Left renal cortex interstitium (tissue), 4 donors: ENCODE data around the gene TSPAN18. TPM values are rescaled to one million over a fixed set of nuclear protein-coding genes. Genes with fewer than 3 reads are reported as not detected.

Experiments
- DNase-seq, 4 donors: peaks; one replicate each; pipeline ENCODE4 v3.0.0-alpha.2; 2013; ENCODE audit warnings: low read depth in 4 of 4, low spot score in 2 of 4, missing footprints in 1 of 4
- polyA plus RNA-seq, 4 donors: library from polyadenylated mRNA; unstranded; fragments of 120-200 nt; gene quantifications; one replicate each; pipeline ENCODE4 v1.2.1, GENCODE V29; 2013; ENCODE audit not compliant: insufficient read length in 4 of 4

Gene TSPAN18
- polyA plus RNA-seq, 4 donors: 49.5 to 59.0 (median 55.6) TPM

DNA sequence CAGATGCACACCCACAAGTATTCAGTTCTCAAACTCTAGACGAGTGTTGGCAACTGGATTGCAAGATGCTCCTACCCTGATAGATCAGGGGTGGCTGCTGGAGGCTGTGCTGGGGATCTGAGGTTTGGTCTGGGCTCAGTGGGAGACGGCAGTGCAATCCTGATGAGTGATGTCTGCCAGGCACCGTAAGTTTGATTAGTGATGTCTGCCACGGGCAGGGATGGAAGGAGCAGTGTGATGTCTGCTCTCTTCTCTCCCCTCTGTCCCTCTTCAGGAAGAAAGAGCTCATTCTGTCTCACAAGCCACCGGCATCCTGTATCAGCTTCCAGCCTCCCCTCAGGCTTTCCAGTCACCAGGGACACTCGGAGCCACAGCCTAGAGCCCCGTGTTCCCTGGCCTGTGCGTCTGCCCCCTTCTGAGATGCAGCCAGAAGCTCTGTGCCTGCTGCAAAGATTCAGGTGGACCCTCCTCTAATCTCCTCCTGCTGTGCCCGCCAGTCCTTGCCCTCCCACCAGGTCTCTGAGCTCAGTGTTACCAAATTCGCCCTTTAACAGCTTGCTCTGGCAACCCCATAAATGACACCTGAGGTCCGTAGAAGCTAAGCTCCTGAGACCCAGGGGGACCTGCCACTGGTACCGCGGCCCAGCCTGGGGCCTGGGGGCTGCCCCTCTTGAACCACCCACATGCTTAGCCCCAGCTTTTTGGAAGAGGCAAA is 204.0 kb downstream of the TSPAN18 start:
- DNase-seq: no peak

DNA sequence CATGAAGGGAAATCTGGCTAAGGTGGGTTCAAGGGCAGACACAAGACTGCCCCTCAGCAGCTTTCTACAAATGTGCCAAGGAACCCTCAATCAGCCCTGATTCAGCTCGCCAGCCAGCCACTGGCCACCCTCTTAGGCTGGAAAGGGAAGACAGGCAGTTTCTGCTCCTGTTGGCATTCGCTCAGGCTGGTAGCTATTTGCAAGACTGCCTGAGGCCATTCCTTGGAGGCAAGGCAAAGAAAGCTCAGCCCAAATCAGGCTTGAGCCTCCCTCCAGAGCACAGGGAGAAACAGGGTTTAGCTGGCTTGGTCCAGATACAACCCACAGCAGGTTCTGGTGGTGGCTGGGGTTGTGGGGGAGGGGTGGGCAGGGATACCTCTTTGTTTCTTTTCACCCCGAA is 204.7 kb downstream of the TSPAN18 start:
- no peak for DNase-seq

DNA sequence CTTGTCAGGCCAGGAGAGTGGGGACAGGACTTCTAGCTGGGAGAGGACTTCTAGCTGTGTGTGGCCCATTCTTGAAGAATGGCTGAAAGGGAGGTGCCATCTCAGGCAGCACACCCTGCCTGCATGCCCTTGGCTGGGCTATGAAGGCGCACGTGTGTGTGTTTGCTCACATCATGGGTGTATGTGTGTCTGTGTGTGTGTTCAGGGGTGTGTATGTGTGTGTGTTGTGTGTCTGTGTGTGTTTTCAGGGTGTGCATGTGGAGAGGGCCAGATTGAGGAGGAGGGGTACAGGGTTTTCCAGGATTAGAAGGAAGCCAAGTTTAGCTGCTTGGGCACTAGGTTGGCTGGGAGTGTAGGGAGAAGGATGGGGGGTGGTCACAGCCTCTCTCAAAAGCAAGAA is 207.3 kb downstream of the TSPAN18 start:
- DNase-seq: no peak

GRCh38 chr11:44934735-44935250 is 208.0 kb downstream of the TSPAN18 start:
- no peak for DNase-seq

- DNase-seq: peak in 2 of 4 donors; percentile 71 to 76
These were observed 209.8 kb downstream of the TSPAN18 start for GRCh38 chr11:44936525-44936924.

- no peak for DNase-seq
These were observed 210.3 kb downstream of the TSPAN18 start for GRCh38 chr11:44936951-44937543.

- DNase-seq: no peak
These were observed 211.4 kb downstream of the TSPAN18 start for GRCh38 chr11:44938066-44938691.

DNA sequence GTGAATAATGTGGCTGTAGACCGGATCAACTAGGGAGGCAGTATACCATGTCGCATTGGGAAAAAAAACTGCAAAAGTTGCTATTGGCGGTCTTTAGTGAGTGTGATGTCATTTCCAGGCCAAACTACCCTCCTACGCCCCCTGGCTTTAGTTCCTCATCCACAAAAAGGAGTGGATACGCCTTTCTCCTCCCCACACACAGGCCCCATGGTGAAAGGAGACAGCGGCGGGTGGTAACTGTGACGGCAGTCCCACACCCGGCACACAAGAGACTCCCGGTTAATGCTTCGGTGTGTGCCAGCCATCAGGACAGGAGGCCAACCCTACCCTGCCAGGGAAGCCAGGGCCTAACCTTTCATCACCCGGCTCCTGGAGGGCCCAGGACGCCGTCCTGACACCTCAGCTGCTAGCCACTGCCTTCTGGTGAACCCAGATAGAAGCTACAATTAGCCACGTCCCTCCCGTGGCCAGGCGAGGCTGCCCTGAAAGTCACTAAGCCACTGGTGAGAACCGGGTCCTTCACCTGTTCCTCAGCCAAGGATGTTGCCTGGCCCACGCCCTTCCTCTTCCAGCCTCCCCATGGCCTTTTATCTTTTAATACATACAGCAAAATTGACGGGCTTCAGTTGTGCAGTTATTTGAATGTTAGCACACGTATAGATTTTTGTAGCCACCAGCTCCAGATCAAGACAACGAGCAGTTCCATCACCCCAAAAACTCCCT is 213.1 kb downstream of the TSPAN18 start:
- no peak for DNase-seq

- no peak for DNase-seq
These were observed 213.6 kb downstream of the TSPAN18 start for GRCh38 chr11:44940404-44940803.

DNA sequence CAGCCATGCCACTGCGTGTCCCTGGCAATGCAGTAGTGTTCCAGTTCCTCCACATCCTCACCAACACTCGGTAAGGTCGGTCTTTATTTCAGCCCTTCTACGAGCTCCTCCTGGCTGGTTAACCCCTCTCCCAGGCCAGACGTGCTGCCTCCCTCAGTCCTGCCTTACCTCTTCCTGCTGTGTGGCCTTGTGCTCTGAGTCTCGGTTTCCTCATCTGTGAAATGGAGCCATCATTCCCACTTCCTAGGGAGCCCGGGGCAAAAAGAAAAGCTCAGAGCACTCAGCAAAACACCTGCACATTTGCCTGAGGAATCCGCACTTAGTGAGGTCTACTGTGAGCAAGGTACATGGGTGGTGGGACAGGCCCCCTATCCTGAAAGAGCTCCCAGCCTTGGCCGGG is 214.1 kb downstream of the TSPAN18 start:
- DNase-seq: no peak

DNA sequence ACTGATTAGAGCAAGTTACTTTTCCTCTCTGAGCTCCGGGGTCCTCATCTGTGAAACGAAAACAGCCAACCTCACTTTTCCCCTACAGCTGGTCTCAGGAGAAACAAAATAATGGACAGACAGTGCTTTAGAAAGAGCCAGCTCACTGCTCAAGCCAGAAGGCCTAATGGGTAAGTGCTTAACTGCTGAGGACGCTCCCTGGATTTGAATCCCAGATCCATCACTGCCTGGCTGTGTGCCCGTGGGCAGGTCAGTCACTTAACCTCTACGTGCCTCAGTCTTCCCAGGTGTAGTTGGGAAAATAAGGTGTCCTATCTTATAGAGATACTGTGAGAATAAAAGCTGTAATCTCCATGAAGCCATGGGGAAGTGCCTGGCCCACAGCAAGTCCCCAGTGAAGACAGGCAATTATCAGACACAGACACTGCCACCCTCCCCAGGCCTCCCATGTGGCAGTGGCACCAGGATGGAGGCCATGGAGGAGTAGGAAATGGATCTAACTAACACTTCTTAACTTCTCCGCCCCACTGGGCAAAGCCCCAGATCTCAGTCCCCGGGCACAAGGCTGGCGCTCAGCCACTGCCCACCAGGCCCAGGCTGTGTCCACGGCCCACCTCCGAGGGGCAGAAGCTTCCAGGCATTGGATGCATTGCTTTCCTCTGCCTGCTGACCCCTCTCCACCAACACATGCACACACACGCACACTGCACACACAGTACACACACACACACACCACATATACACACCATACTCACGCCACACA is 214.7 kb downstream of the TSPAN18 start:
- DNase-seq: no peak

DNA sequence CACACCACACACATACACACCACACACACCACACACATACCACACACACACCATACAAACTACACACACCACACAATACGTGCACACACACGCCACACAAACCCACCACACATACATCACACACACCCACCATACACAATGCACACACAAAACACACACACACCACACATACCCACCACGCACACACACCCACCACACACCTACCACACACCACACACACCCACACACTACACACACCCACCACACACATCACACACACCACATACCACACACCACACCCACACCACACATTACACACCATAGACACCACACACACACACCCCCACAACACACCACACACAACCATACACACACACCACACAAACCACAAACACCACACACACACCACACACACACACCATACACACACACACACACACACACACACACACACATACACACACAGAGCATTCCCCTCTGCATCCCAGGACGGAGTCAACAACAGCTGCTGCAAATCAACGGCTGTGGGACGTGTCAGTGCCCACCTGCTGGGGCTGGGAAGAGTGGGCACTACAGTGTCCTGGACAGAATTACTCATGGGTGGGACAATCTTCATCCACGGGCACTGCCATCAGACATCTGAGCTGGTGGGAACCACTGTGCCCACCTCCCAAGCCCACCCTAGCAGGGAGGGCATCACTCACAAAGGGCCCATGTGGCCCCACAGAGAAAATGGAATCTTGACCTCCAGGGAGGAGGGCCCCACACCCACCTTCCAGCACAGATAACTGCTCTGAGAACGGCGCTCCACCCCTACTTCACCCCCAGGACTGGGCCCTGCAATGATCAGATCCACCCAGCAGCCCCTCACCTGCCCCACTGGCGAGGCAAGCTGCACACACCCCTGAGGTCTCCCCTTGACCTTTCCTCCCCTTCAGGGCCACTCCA is 215.5 kb downstream of the TSPAN18 start:
- DNase-seq: no peak

DNA sequence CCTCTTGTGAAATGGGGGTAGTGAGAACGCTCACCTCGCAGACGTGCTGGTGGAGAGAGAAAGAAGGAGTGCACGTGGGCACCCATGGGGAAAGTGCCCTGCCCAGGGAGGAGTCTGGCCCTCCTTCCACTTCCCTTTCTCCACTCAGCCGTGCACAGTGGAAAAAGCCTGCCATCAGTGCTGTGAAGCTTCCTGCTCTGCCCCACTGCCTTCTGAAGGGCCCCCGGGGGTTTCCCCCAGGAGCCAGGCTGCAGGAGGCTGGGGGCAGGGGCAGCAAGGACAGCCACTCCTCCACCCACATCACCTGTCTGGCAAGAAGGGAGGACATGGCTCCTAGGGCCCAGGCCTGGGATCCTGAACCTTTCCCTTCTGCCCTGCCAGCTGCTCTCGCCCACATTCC is 216.4 kb downstream of the TSPAN18 start:
- DNase-seq: peak in 1 of 4 donors; percentile 39

DNA sequence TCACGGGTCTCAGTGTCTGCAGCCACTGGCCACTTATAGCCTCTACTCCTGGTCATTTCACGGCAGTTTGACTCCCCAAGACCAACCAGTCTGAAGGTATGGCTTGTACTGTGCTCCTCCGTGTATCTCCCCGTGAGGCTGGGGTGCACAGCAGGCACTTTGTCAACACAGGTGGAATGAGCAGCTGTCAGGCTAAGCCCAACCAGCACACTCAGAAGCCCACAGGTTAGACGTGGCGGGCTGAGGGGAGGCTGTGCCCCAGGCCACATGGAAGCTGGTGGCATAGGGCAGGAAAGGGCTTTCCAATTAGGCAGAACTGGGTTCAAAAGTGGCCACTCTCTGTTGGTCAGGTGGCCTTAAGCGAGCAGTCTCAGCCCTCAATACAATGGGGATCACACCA is 216.9 kb downstream of the TSPAN18 start:
- DNase-seq: no peak

GRCh38 chr11:44944181-44944852 is 217.6 kb downstream of the TSPAN18 start:
- no peak for DNase-seq

GRCh38 chr11:44944853-44945235 is 218.1 kb downstream of the TSPAN18 start:
- no peak for DNase-seq

GRCh38 chr11:44945666-44946065 is 218.9 kb downstream of the TSPAN18 start:
- DNase-seq: no peak

GRCh38 chr11:44946263-44946662 is 219.5 kb downstream of the TSPAN18 start:
- no peak for DNase-seq

- DNase-seq: no peak
These were observed 220.4 kb downstream of the TSPAN18 start for GRCh38 chr11:44947114-44947513.
